ENCODE measurements around the gene GSN. TPM values are rescaled to one million over a fixed set of nuclear protein-coding genes. Genes with fewer than 3 reads are reported as not detected.

The GSN gene
- total RNA-seq, 4 donors from 2014 or later: 628 to 986 (median 782) TPM

GRCh38 chr9:121376214-121376830 is 108.4 kb downstream of the GSN start:
- Histone ChIP-seq H3K27me3 (no peaks in the 10 kb centered on the region), H3K27ac (no peak overlapping the region), H3K9me3 (no peaks in the 10 kb centered on the region), H3K4me1 (peaks cover 21 to 28% (median 21%) of the 10 kb centered on the region in 4 donors), H3K4me3 (no peak overlapping the region), H3K36me3 (no peaks in the 10 kb centered on the region)
- intact Hi-C loops (cut with DNase I; ENCODE audit: low total_unique reads) (loop anchor here (5.0 kb wide), 1 partner anchor 164 kb away; no protein-coding TSS in a partner anchor), in situ Hi-C loops (cut with MboI; ENCODE audit: low pct_ligation_motif_present in 1 of 4, low pct_unique_long_range_greater_than_20kb in 1 of 4, low sequenced_read_pairs in 3 of 4) (no loop called here)
- peak in 4 of 5 experiments; percentile 39 to 50 (median 44) for TF ChIP-seq CTCF (IDR thresholded peaks at IDR 0.05)
- TF ChIP-seq POLR2A (IDR thresholded peaks at IDR 0.05): no peak
- DNase-seq: no peak
- 84 to 90% methylated on average over 4 of the region's 4 CpGs for WGBS, 2 donors (ENCODE audit: low coverage in 1 of 2)

GRCh38 chr9:121380846-121381245 is 112.9 kb downstream of the GSN start:
- Histone ChIP-seq H3K9me3 (no peaks in the 10 kb centered on the region), H3K36me3 (no peaks in the 10 kb centered on the region), H3K27me3 (no peaks in the 10 kb centered on the region), H3K4me3 (no peak overlapping the region), H3K4me1 (peaks cover 0 to 8% (median 3%) of the 10 kb centered on the region in 4 donors), H3K27ac (no peak overlapping the region)
- intact Hi-C loops (cut with DNase I; ENCODE audit: low total_unique reads) (no loop called here), in situ Hi-C loops (cut with MboI; ENCODE audit: low pct_ligation_motif_present in 1 of 4, low pct_unique_long_range_greater_than_20kb in 1 of 4, low sequenced_read_pairs in 3 of 4) (no loop called here)
- DNase-seq: peak; percentile 44
- no peak for TF ChIP-seq CTCF (IDR thresholded peaks at IDR 0.05)
- TF ChIP-seq POLR2A (IDR thresholded peaks at IDR 0.05): no peak
- peak in 1 of 3 donors; percentile 51 for TF ChIP-seq POLR2AphosphoS5 (IDR thresholded peaks at IDR 0.05)
- no peak for TF ChIP-seq EP300 (IDR thresholded peaks at IDR 0.05; ENCODE audit: low read depth)

Other genes starting within 250 kb of the GSN start
- gene C5, start 217.9 kb upstream of the GSN start, total RNA-seq: 1 to 10 TPM in 3 of 4 donors, under 1 TPM in 1; 0.20 to 3.4 (median 1.9) TPM
- gene CNTRL, start 193.2 kb upstream of the GSN start, total RNA-seq: 10 to 100 TPM in 2 of 4 donors, 1 to 10 TPM in 2; 6.0 to 21.3 (median 11.2) TPM
- gene RAB14, start 66.3 kb upstream of the GSN start, total RNA-seq: 10 to 100 TPM; 20.7 to 50.3 (median 37.9) TPM
- 100 to 1,000 TPM in 2 of 4 donors, 10 to 100 TPM in 2; 78.2 to 195 (median 111) TPM for gene STOM, start 102.1 kb downstream of the GSN start, total RNA-seq
- gene GGTA1, start 231.7 kb downstream of the GSN start, total RNA-seq: 10 to 100 TPM in 1 of 4 donors, 1 to 10 TPM in 2, not detected in 1; 1.9 to 37.8 (median 3.5) TPM

Measured in transverse colon (tissue), 4 donors.